Tibial nerve (tissue), 4 donors: ENCODE data around the gene LAP3. TPM values are rescaled to one million over a fixed set of nuclear protein-coding genes. Genes with fewer than 3 reads are reported as not detected.

Source experiments
- DNase-seq, 2 donors: peaks; one replicate each; pipeline ENCODE4 v3.0.0-alpha.2; 2019; ENCODE audit warnings: low spot score in 2 of 2
- H3K27ac ChIP-seq, 4 donors: fragments of 200-600 bp; sonication (generic) in 3 of 4; one replicate each; pipeline ENCODE4 v1.5.1; 2017 to 2019; ENCODE audit warnings: mild to moderate bottlenecking in 1 of 4
- H3K27me3 ChIP-seq, 2 donors: fragments of 200-600 bp; sonication (generic) in 1 of 2; one replicate each; pipeline versions ENCODE4 v1.5.1 to v1.6.0; 2017 to 2019
- H3K36me3 ChIP-seq, 3 donors: fragments of 200-600 bp; sonication (generic); one replicate each; pipeline ENCODE4 v1.5.1; 2018 to 2019
- H3K4me1 ChIP-seq, 4 donors: fragments of 200-600 bp; sonication (generic) in 3 of 4; one replicate each; pipeline ENCODE4 v1.5.1; 2017 to 2019
- H3K4me3 ChIP-seq, 4 donors: fragments of 200-600 bp; sonication (generic) in 3 of 4; one replicate each; pipeline ENCODE4 v1.5.1; 2017 to 2019; ENCODE audit warnings: mild to moderate bottlenecking in 1 of 4, moderate library complexity in 1 of 4
- H3K9me3 ChIP-seq, 4 donors: fragments of 200-600 bp; sonication (generic) in 3 of 4; one replicate each; pipeline ENCODE4 v1.5.1; 2017 to 2019
- CTCF ChIP-seq, 5 experiments: fragments of 200-600 bp in 3 of 5; fragments of 450-650 bp in 2 of 5; sonication (generic) in 3 of 5; IDR thresholded peaks; one replicate each; pipeline ENCODE4 v1.5.1; 2016 to 2019; ENCODE audit warnings: antibody characterized with exemption in 5 of 5, mild to moderate bottlenecking in 3 of 5, moderate library complexity in 2 of 5
- EP300 ChIP-seq, 2 donors: sonication (generic); formaldehyde crosslinking; IDR thresholded peaks; one replicate each; pipeline ENCODE4 v1.6.1; 2017; ENCODE audit warnings: antibody characterized with exemption in 2 of 2, mild to moderate bottlenecking in 1 of 2
- POLR2A ChIP-seq, 2 donors: fragments of 450-650 bp; IDR thresholded peaks; one replicate each; pipeline ENCODE4 v1.6.1; 2017; ENCODE audit warnings: antibody characterized with exemption in 2 of 2, mild to moderate bottlenecking in 2 of 2, moderate library complexity in 2 of 2
- WGBS, 2 donors: methylation state at CpG; one replicate each; pipeline ENCODE4 v1.1.5; 2018; 5-methylcytosine and 5-hydroxymethylcytosine counted together
- total RNA-seq, 4 donors: library from RNA; depleted of rRNA; stranded (reverse); fragments of >200 nt; gene quantifications; one replicate each; pipeline ENCODE4 v1.1.0, GENCODE V29; 2016

Gene LAP3
- total RNA-seq, 4 donors from 2014 or later, result 63.2 to 110 (median 73.3) TPM

- peak in 1 of 5 experiments; percentile 9 for TF ChIP-seq CTCF (IDR thresholded peaks at IDR 0.05)
- no peak for TF ChIP-seq POLR2A (IDR thresholded peaks at IDR 0.05)
- Histone ChIP-seq H3K4me3 (peak overlapping the region; percentile 67 to 99 (median 89)), H3K27me3 (no peaks in the 10 kb centered on the region), H3K36me3 (peaks cover 0 to 33% (median 0%) of the 10 kb centered on the region in 3 donors), H3K9me3 (no peaks in the 10 kb centered on the region), H3K27ac (peak overlapping the region; percentile 86 to 94 (median 90)), H3K4me1 (peaks cover 0 to 40% (median 15%) of the 10 kb centered on the region in 4 donors)
- DNase-seq, result no peak
- WGBS, 2 donors, result 2 to 3% methylated on average over 23 of the region's 23 CpGs
Measured at GRCh38 chr4:17613761-17614415, 36.9 kb downstream of the LAP3 start.

GRCh38 chr4:17614416-17615299 is 37.7 kb downstream of the LAP3 start, which contains the start of gene MED28:
TSS of gene MED28 (plus strand) at chr4:17614641. CDS start at chr4:17614655, 14 bp downstream.
- Histone ChIP-seq H3K27ac (peak within 1 kb of the TSS; percentile 86 to 94 (median 90)), H3K4me1 (peaks cover 0 to 47% (median 15%) of the 10 kb centered on the region in 4 donors), H3K4me3 (peak within 1 kb of the TSS; percentile 67 to 99 (median 89)), H3K9me3 (no peaks in the 10 kb centered on the region), H3K36me3 (peaks cover 0 to 29% (median 0%) of the 10 kb centered on the region in 3 donors), H3K27me3 (no peaks in the 10 kb centered on the region)
- 0 to 1% methylated on average over 46 of the region's 46 CpGs for WGBS, 2 donors
- peak; percentile 94 to 99 for DNase-seq
- TF ChIP-seq CTCF (IDR thresholded peaks at IDR 0.05) (peak in 2 of 5 experiments; percentile 30 to 61), POLR2A (IDR thresholded peaks at IDR 0.05) (peak; percentile 78 to 94), EP300 (IDR thresholded peaks at IDR 0.05) (peak; percentile 94 to 98)

GRCh38 chr4:17616283-17616682 is 39.3 kb downstream of the LAP3 start:
- no peaks in the 10 kb centered on the region for H3K9me3 ChIP-seq
- TF ChIP-seq CTCF (IDR thresholded peaks at IDR 0.05) (no peak), EP300 (IDR thresholded peaks at IDR 0.05) (no peak), POLR2A (IDR thresholded peaks at IDR 0.05) (no peak)
- no peak for DNase-seq
- H3K4me3 ChIP-seq, result peak overlapping the region in 1 of 4 donors; percentile 2
- peaks cover 0 to 44% (median 9%) of the 10 kb centered on the region in 3 donors for H3K36me3 ChIP-seq
- H3K27ac ChIP-seq, result no peak overlapping the region
- no peaks in the 10 kb centered on the region for H3K27me3 ChIP-seq
- 66 to 77% methylated on average over 5 of the region's 5 CpGs for WGBS, 2 donors
- peaks cover 0 to 47% (median 15%) of the 10 kb centered on the region in 4 donors for H3K4me1 ChIP-seq

- H3K27ac ChIP-seq, result no peak overlapping the region
- H3K4me1 ChIP-seq, result peaks cover 0 to 43% (median 15%) of the 10 kb centered on the region in 4 donors
- 0 to 63% methylated on average over 1 of the region's 1 CpG for WGBS, 2 donors
- H3K27me3 ChIP-seq, result no peaks in the 10 kb centered on the region
- no peaks in the 10 kb centered on the region for H3K9me3 ChIP-seq
- H3K36me3 ChIP-seq, result peaks cover 2 to 71% (median 16%) of the 10 kb centered on the region in 3 donors
- DNase-seq, result no peak
- TF ChIP-seq EP300 (IDR thresholded peaks at IDR 0.05) (no peak), POLR2A (IDR thresholded peaks at IDR 0.05) (no peak), CTCF (IDR thresholded peaks at IDR 0.05) (no peak)
- H3K4me3 ChIP-seq, result no peak overlapping the region
Measured at GRCh38 chr4:17618926-17619325, 41.9 kb downstream of the LAP3 start.
